Measurements from ENCODE around the gene MAMLD1. TPM values are rescaled to one million over a fixed set of nuclear protein-coding genes. Genes with fewer than 3 reads are reported as not detected.

Gene MAMLD1
- total and polyA plus RNA-seq, 2 of the 8 experiments (the other 6 are each of a cell fraction or from before 2014, with no cell fraction given), result 0.09 to 0.26 TPM

- H2BK12ac ChIP-seq (ENCODE audit: low read depth, low read length), result no peak overlapping the region
- ChIA-PET POLR2A (ENCODE audit: partially characterized antibody) (no interaction called here), CTCF (ENCODE audit: partially characterized antibody) (no interaction called here)
- H2BK20ac ChIP-seq (ENCODE audit: low read length), result no peak overlapping the region
- no peak overlapping the region for H3K27ac ChIP-seq (ENCODE audit: low read depth, low read length)
- H2BK120ac ChIP-seq (replicated peaks; ENCODE audit: low read depth, low read length), result no peak overlapping the region
- H2BK5ac ChIP-seq (ENCODE audit: low read depth, low read length), result no peak overlapping the region
- no peaks in the 10 kb centered on the region for H3K79me1 ChIP-seq (ENCODE audit: low read depth, low read length)
- no peak overlapping the region for H3K4ac ChIP-seq (replicated peaks; ENCODE audit: insufficient read length, low read depth, low read length)
- H3K23me2 ChIP-seq (ENCODE audit: low read depth, low read length), result no peaks in the 10 kb centered on the region
- 82% methylated on average over 2 of the region's 2 CpGs; no CpG with 5 or more reads in 1 of the 2 experiments for WGBS, 2 experiments (ENCODE audit: extremely low coverage in 1 of 2, insufficient coverage in 1 of 2, insufficient read length in 1 of 2, insufficient replicate concordance in 2 of 2, low coverage in 1 of 2, low lambda C conversion rate in 2 of 2, missing lambda C conversion rate in 1 of 2)
- no peak overlapping the region for H4K8ac ChIP-seq (ENCODE audit: extremely low read depth, insufficient read depth, low read length)
- no peaks in the 10 kb centered on the region for H3K9me3 ChIP-seq (ENCODE audit: insufficient read depth in 2 of 2, low read depth in 1 of 2, low read length in 1 of 2)
- no peak overlapping the region for H3K18ac ChIP-seq (ENCODE audit: extremely low read depth, low read length)
- FAIRE-seq (no peak), DNase-seq (ENCODE audit: low read depth in 1 of 2, low spot score in 2 of 2) (no peak)
- no peaks in the 10 kb centered on the region for H3K79me2 ChIP-seq (ENCODE audit: control insufficient read depth in 1 of 2, insufficient read depth in 2 of 2, low read length in 2 of 2)
- H4K20me1 ChIP-seq (replicated peaks in 1 of 2; ENCODE audit: control insufficient read depth in 1 of 2, insufficient read depth in 2 of 2, low read length in 2 of 2), result no peaks in the 10 kb centered on the region
- no peak overlapping the region for H2AFZ ChIP-seq (ENCODE audit: low read length)
- H3K4me2 ChIP-seq (ENCODE audit: insufficient read depth in 1 of 2, low read depth in 2 of 2, low read length in 2 of 2), result no peak overlapping the region
- H3K23ac ChIP-seq (ENCODE audit: insufficient read length), result no peak overlapping the region
- H3K4me3 ChIP-seq (ENCODE audit: extremely low read depth in 1 of 4, insufficient read depth in 2 of 4, low read depth in 3 of 4, low read length in 4 of 4), result no peak overlapping the region
- no peak overlapping the region for H3K9ac ChIP-seq (replicated peaks in 1 of 4; ENCODE audit: extremely low read depth in 1 of 4, low read depth in 3 of 4, low read length in 3 of 4)
- H4K91ac ChIP-seq (replicated peaks; ENCODE audit: insufficient read length, low read length), result no peak overlapping the region
- no peaks in the 10 kb centered on the region; a peak in 1 of 7 replicates for H3K27me3 ChIP-seq (replicated peaks in 1 of 4; ENCODE audit: control insufficient read depth in 3 of 4, extremely low read depth in 1 of 4, insufficient read depth in 3 of 4, low read length in 3 of 4)
- no peak overlapping the region for H3K56ac ChIP-seq (replicated peaks; ENCODE audit: insufficient read length, low read depth, low read length)
- H2BK15ac ChIP-seq (ENCODE audit: low read length), result no peak overlapping the region
- peaks cover 0 to 3% (median 0%) of the 10 kb centered on the region in 4 experiments; a peak in 1 of 7 replicates for H3K4me1 ChIP-seq (replicated peaks in 1 of 4; ENCODE audit: control insufficient read depth in 3 of 4, insufficient read depth in 4 of 4, low read length in 3 of 4)
- no peak overlapping the region for H2AK5ac ChIP-seq (ENCODE audit: low read depth, low read length)
- no peaks in the 10 kb centered on the region for H3K36me3 ChIP-seq (ENCODE audit: control insufficient read depth in 2 of 4, insufficient read depth in 4 of 4, low read length in 3 of 4)
- TF ChIP-seq BCL11A (IDR thresholded peaks at IDR 0.05; ENCODE audit: low read depth in 2 of 2, low read length in 2 of 2), result no peak
- TF ChIP-seq YY1 (IDR thresholded peaks at IDR 0.05; ENCODE audit: low read depth, low read length), result no peak
- no peak for TF ChIP-seq TEAD4 (IDR thresholded peaks at IDR 0.05; ENCODE audit: low read depth, low read length)
- no peak for TF ChIP-seq TAF1 (IDR thresholded peaks at IDR 0.05; ENCODE audit: low read depth, low read length)
- TF ChIP-seq TBP (IDR thresholded peaks at IDR 0.05; ENCODE audit: low read depth, low read length), result no peak
- TF ChIP-seq SUZ12 (IDR thresholded peaks at IDR 0.05; ENCODE audit: low read length), result no peak
- no peak for TF ChIP-seq HDAC2 (IDR thresholded peaks at IDR 0.05; ENCODE audit: borderline replicate concordance in 1 of 2, low read depth in 2 of 2, low read length in 2 of 2)
- TF ChIP-seq SP1 (IDR thresholded peaks at IDR 0.05; ENCODE audit: low read depth, low read length), result no peak
- TF ChIP-seq HDAC6 (IDR thresholded peaks at IDR 0.05; ENCODE audit: low read depth, low read length), result no peak
- TF ChIP-seq POLR2AphosphoS5 (IDR thresholded peaks at IDR 0.05; ENCODE audit: low read depth, low read length), result no peak
- no peak overlapping the region for H4K5ac ChIP-seq (ENCODE audit: insufficient read length, low read depth, low read length)
- no peak overlapping the region for H3K14ac ChIP-seq (ENCODE audit: insufficient read length)
These were observed 46.8 kb downstream of the MAMLD1 start for GRCh38 chrX:150409964-150410363.
